HG02678 (cell line): ENCODE data around the gene PPP2R2C.

Source experiments
- ATAC-seq: cut with Tn5 transposase; IDR thresholded peaks from one replicate; pipeline ENCODE4 v1.9.1; 2021; ENCODE audit warnings: mild to moderate bottlenecking, moderate library complexity; ENCODE audit not compliant: unreplicated experiment

PPP2R2C gene

GRCh38 chr4:6469898-6470501 is 2.4 kb downstream of the PPP2R2C start:
- no peak for ATAC-seq

GRCh38 chr4:6469144-6469543 is 3.3 kb downstream of the PPP2R2C start:
- no peak for ATAC-seq

GRCh38 chr4:6468376-6468775 is 4.0 kb downstream of the PPP2R2C start:
- ATAC-seq: no peak

- ATAC-seq: no peak
Observed at GRCh38 chr4:6467600-6467999, 4.8 kb downstream of the PPP2R2C start.

GRCh38 chr4:6466756-6467381 is 5.5 kb downstream of the PPP2R2C start:
- ATAC-seq: no peak

GRCh38 chr4:6465955-6466354 is 6.5 kb downstream of the PPP2R2C start:
- ATAC-seq: no peak

- ATAC-seq: no peak
Observed at GRCh38 chr4:6464842-6465588, 7.4 kb downstream of the PPP2R2C start.

- no peak for ATAC-seq
Observed at GRCh38 chr4:6463311-6464289, 8.8 kb downstream of the PPP2R2C start.

- ATAC-seq: no peak
Observed at GRCh38 chr4:6461301-6462165, 10.9 kb downstream of the PPP2R2C start.

- no peak for ATAC-seq
Observed at GRCh38 chr4:6460876-6461275, 11.5 kb downstream of the PPP2R2C start.

- ATAC-seq: no peak
Observed at GRCh38 chr4:6458528-6458927, 13.9 kb downstream of the PPP2R2C start.

- ATAC-seq: no peak
Observed at GRCh38 chr4:6456450-6456849, 16.0 kb downstream of the PPP2R2C start.

GRCh38 chr4:6454112-6454910 is 18.1 kb downstream of the PPP2R2C start:
- ATAC-seq: no peak

- no peak for ATAC-seq
Observed at GRCh38 chr4:6453688-6453990, 18.8 kb downstream of the PPP2R2C start.

GRCh38 chr4:6452897-6453687 is 19.3 kb downstream of the PPP2R2C start:
- no peak for ATAC-seq

GRCh38 chr4:6452116-6452896 is 20.1 kb downstream of the PPP2R2C start:
- no peak for ATAC-seq

- no peak for ATAC-seq
Observed at GRCh38 chr4:6451309-6451708, 21.1 kb downstream of the PPP2R2C start.

- no peak for ATAC-seq
Observed at GRCh38 chr4:6450709-6451108, 21.7 kb downstream of the PPP2R2C start.
